Thoracic aorta (tissue), 2 donors: ENCODE data around the gene ATP6V1E1. TPM values are rescaled to one million over a fixed set of nuclear protein-coding genes. Genes with fewer than 3 reads are reported as not detected.
"Not testable (repeated sequence)": the region's sequence is repeated elsewhere in the genome, so short reads cannot be mapped to it uniquely, and the experiment has no call there.

Source experiments
- ATAC-seq: fragments of 150-250 bp; one replicate; pipeline ENCODE4 v1.8.0; 2017; ENCODE audit warnings: low read depth; ENCODE audit not compliant: insufficient number of reproducible peaks, low FRiP score
- DNase-seq: peaks from one replicate; pipeline ENCODE4 v3.0.0-alpha.2; 2020; ENCODE audit warnings: low spot score
- H3K27ac ChIP-seq, 2 donors: fragments of 200-600 bp; sonication (generic); 1 replicate in 1 of 2; 2 replicates in 1 of 2; pipeline ENCODE4 v1.5.1; 2016; ENCODE audit warnings: mild to moderate bottlenecking in 2 of 2, moderate library complexity in 2 of 2
- H3K27me3 ChIP-seq: fragments of 200-600 bp; sonication (generic); replicated peaks from 2 replicates; pipeline ENCODE4 v1.6.0; 2016; ENCODE audit warnings: mild to moderate bottlenecking; ENCODE audit not compliant: insufficient read depth
- H3K36me3 ChIP-seq: fragments of 200-600 bp; sonication (generic); one replicate; pipeline ENCODE4 v1.5.1; 2016
- H3K4me1 ChIP-seq, 2 donors: fragments of 200-600 bp; sonication (generic); 1 replicate in 1 of 2; 2 replicates in 1 of 2; pipeline versions ENCODE4 v1.5.1 to v1.6.0; 2016; ENCODE audit warnings: low read depth in 2 of 2, mild to moderate bottlenecking in 1 of 2; ENCODE audit not compliant: control insufficient read depth in 1 of 2
- H3K4me3 ChIP-seq: fragments of 200-600 bp; sonication (generic); 2 replicates; pipeline ENCODE4 v1.5.1; 2016; ENCODE audit warnings: mild to moderate bottlenecking
- H3K9me3 ChIP-seq: fragments of 200-600 bp; sonication (generic); 2 replicates; pipeline ENCODE4 v1.5.1; 2016
- total RNA-seq, 2 donors: library from RNA; depleted of rRNA; stranded (reverse); fragments of >200 nt; gene quantifications; one replicate each; pipeline versions ENCODE4 v1.1.0 to v1.2.3, GENCODE V29; 2016
- TF ChIP-seq, protein P1 (sequence below): fragments of 200-600 bp; sonication (generic); IDR thresholded peaks from one replicate; pipeline ENCODE4 v1.5.1; 2019; ENCODE audit warnings: antibody characterized with exemption

The ATP6V1E1 gene
- total RNA-seq, 2 donors from 2014 or later = 102 to 124 TPM

- ATAC-seq = no peak
- H3K4me1 ChIP-seq = no peaks in the 10 kb centered on the region
Measured at GRCh38 chr22:17648569-17648968, 20.0 kb upstream of the ATP6V1E1 start.

DNA sequence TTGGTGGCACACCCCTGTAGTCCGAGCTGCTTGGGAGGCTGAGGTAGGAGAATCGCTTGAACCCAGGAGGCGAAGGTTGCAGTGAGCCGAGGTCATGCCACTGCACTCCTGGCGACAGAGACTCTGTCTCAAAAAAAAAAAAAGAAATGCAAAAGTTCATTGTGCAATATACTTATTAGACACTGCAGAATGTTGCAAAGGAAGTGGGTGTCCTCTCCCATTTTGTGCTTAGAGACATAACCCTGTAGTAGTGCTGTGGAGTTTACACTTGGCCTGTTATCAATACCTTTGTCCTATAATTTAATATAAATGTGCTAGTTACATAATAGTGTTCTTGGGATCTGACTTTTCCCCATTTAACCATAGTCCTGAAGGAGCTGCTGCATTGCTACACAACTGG lies 19.4 kb upstream of the ATP6V1E1 start:
- Histone ChIP-seq H3K4me3 (no peak overlapping the region), H3K9me3 (no peaks in the 10 kb centered on the region), H3K36me3 (peaks cover 2% of the 10 kb centered on the region), H3K27me3 (no peaks in the 10 kb centered on the region), H3K4me1 (no peaks in the 10 kb centered on the region), H3K27ac (no peak overlapping the region)
- DNase-seq (no peak), ATAC-seq (no peak)
- TF ChIP-seq, protein P1, sequence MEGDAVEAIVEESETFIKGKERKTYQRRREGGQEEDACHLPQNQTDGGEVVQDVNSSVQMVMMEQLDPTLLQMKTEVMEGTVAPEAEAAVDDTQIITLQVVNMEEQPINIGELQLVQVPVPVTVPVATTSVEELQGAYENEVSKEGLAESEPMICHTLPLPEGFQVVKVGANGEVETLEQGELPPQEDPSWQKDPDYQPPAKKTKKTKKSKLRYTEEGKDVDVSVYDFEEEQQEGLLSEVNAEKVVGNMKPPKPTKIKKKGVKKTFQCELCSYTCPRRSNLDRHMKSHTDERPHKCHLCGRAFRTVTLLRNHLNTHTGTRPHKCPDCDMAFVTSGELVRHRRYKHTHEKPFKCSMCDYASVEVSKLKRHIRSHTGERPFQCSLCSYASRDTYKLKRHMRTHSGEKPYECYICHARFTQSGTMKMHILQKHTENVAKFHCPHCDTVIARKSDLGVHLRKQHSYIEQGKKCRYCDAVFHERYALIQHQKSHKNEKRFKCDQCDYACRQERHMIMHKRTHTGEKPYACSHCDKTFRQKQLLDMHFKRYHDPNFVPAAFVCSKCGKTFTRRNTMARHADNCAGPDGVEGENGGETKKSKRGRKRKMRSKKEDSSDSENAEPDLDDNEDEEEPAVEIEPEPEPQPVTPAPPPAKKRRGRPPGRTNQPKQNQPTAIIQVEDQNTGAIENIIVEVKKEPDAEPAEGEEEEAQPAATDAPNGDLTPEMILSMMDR = no peak

More at GRCh38 chr22:17648569-17648968, 20.0 kb upstream of the ATP6V1E1 start:
- H3K36me3 ChIP-seq = peaks cover 2% of the 10 kb centered on the region
- H3K4me3 ChIP-seq = no peak overlapping the region
- TF ChIP-seq, protein P1 = no peak
- no peak overlapping the region for H3K27ac ChIP-seq
- DNase-seq = no peak
- H3K9me3 ChIP-seq = no peaks in the 10 kb centered on the region
- H3K27me3 ChIP-seq = no peaks in the 10 kb centered on the region

GRCh38 chr22:17647452-17647851 lies 18.9 kb upstream of the ATP6V1E1 start:
- Histone ChIP-seq H3K27ac (no peak overlapping the region), H3K9me3 (no peaks in the 10 kb centered on the region), H3K36me3 (peaks cover 2% of the 10 kb centered on the region), H3K4me3 (no peak overlapping the region), H3K27me3 (no peaks in the 10 kb centered on the region), H3K4me1 (no peaks in the 10 kb centered on the region)
- DNase-seq = no peak
- ATAC-seq = no peak
- TF ChIP-seq, protein P1 = no peak

DNA sequence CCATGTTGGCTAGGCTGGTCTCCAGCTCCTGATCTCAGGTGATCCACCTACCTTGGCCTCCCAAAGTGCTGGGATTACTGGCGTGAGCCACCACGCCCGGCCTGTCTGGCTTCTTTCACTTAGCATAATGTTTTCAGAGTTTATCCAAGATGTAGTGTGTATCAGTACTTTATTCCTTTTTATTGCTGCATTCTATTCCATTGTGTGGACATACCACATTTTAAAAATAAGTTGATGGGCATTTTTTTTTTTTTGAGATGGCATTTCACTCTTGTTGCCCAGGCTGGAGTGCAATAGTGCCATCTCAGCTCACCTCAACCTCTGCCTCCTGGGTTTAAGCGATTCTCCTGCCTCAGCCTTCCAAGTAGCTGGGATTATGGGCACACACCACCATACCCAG lies 13.8 kb upstream of the ATP6V1E1 start:
- not testable (repeated sequence) for H3K27me3 ChIP-seq, H3K36me3 ChIP-seq, H3K4me3 ChIP-seq, ATAC-seq, DNase-seq, H3K27ac ChIP-seq, H3K9me3 ChIP-seq
- peaks cover 9 to 15% of the 10 kb centered on the region in 2 donors for H3K4me1 ChIP-seq

- no peaks in the 10 kb centered on the region for H3K9me3 ChIP-seq
- peaks cover 9 to 15% of the 10 kb centered on the region in 2 donors for H3K4me1 ChIP-seq
- DNase-seq (no peak), ATAC-seq (no peak)
- TF ChIP-seq, protein P1 = no peak
- peaks cover 2% of the 10 kb centered on the region for H3K36me3 ChIP-seq
- H3K27ac ChIP-seq = no peak overlapping the region
- H3K4me3 ChIP-seq = no peak overlapping the region
- H3K27me3 ChIP-seq = no peaks in the 10 kb centered on the region
Measured at GRCh38 chr22:17641269-17641668, 12.7 kb upstream of the ATP6V1E1 start.

DNA sequence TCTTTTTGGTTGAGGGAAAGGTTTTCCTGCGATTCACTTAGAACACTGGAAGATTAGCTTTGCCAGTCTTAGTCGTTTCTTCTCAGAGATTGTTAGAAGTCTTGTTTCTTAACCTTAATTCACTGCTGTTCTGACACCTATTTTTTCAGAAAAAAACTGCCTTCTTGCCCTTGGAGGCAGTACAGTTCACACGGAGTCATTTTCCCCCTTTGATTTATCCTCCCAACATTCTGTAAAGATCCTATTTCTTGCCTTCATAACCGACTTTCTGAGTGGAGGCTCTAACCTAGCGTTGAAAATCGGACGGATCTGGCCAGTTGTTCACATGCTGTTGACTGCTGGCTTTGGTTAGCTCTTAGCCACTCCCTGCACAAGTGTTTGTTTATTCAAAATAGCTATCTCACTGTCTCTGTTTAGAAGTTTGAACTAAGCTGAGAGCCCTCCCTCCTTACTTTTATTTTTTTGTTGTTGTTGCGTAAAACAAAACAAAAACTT lies 10.7 kb upstream of the ATP6V1E1 start:
- ATAC-seq (no peak), DNase-seq (no peak)
- Histone ChIP-seq H3K4me3 (peak overlapping the region; percentile 78), H3K36me3 (peaks cover 2% of the 10 kb centered on the region), H3K27ac (peak overlapping the region; percentile 99), H3K27me3 (no peaks in the 10 kb centered on the region), H3K9me3 (no peaks in the 10 kb centered on the region), H3K4me1 (peaks cover 9 to 15% of the 10 kb centered on the region in 2 donors)
- TF ChIP-seq, protein P1 = no peak
